GM21619 (cell line): ENCODE measurements around the gene KLHL4.
"Not testable (repeated sequence)": the region's sequence is repeated elsewhere in the genome, so short reads cannot be mapped to it uniquely, and the experiment has no call there.

Source experiments
- ATAC-seq: cut with Tn5 transposase; IDR thresholded peaks from one replicate; pipeline ENCODE4 v1.9.1; 2021; ENCODE audit not compliant: unreplicated experiment

KLHL4 gene

DNA sequence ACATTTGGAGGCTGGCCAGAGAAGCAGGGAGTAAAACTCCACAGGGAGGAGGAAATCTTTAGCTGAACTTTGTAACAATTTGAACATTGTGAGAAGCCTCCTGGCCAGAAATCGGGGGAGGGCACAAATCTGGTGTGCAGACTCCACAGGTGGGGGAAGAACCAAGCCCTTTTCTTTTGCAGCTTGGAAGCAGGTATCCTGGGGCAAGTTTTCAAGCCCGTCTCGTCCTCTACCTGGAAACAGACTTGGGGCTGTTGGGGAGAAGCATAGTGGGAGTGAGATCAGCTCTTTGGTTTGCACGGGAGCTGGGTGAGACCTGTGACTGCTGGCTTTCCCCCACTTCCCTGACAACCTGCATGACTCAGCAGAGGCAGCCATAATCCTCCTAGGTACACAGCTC lies 123.8 kb downstream of the KLHL4 start:
- ATAC-seq, result not testable (repeated sequence)

DNA sequence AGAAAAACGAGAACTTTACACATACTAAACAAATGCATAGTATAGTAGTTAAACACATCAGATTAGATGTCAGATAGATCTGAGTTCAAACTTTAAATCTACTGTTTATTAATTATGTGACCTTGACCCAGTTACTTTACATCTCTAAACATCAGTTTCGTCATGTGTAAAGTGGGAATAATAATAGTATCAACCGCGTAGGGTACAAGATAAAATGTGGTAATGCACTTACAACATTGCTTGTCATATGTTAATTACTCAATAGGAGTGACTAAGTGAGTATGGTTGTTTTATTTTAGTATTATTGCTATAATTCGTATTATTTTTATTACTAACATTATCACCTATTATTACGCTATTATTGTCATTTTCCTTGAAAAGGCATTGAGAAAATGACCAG lies 144.2 kb downstream of the KLHL4 start:
- no peak for ATAC-seq

DNA sequence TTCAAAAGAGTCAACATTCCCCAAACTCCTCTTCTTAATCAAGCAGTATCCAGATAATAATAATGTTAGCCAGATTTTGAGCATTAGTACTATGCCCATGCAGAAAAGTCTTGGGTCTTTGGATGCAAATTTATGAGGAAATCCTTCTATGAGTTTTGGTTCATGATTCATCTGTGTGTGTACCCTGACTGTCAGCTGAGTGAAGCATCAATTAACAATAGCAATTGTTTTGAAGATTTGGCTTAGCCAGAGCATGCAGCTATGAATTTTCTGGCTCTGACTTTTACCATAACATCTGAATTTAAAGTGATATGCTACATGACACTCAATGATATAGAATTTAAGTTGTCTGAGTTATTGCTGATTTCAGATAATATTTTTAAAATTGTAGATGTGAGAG lies 145.8 kb downstream of the KLHL4 start:
- ATAC-seq, result no peak

DNA sequence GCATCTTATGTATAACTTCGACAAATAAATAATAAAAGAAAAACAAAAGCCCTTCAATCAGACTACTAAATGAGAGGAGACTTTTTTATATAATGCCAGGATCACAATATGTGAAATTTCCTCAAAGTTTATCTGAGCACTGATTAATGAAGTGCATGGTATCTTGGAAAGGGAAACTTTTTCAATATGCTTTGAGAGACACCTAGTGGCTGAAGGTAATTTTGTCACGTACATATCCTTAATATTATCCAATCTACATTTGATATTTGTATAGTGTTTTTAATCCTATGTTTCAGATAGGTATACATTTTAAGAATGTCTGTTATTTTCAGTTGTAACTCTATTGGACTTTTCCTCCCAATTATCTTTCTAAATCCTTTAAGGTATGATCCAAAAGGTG lies 146.8 kb downstream of the KLHL4 start:
- ATAC-seq, result no peak

DNA sequence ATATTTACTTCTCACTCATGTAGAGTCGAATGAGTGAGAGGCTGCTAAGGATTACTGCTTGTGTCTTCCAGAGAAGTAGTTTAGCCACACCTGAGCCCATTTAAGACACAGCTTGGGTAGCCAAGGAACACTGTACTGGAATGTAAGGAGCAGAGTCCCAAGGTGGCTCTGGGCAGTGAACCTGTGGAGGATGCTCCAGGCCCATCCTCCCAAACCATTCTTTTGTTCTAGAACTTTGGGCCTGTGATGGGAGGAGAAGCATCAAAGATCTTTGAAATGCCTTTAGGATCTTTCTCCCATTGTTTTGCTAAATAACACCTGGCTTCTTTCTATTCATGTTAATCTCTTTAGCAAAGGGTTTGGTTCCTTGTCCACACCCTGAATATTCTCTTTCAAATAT lies 162.2 kb downstream of the KLHL4 start:
- no peak for ATAC-seq

DNA sequence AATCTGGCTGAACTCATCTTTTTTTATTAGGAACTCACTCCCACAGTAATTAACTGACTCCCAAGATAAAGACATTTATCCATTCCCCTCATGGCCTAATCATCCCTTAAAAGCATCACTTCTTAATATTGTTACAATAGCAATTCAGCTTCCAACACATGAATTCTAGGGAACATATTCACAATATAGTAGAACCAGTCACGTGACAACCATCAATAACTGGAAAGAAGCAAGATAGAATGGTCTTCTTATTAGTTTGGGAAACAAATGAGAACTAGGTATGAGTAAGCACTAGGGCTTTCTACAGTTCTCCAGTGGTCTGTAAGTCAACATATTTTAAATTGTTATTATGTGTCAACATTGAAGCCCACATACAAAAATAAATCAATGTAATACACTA lies 170.1 kb downstream of the KLHL4 start:
- no peak for ATAC-seq

DNA sequence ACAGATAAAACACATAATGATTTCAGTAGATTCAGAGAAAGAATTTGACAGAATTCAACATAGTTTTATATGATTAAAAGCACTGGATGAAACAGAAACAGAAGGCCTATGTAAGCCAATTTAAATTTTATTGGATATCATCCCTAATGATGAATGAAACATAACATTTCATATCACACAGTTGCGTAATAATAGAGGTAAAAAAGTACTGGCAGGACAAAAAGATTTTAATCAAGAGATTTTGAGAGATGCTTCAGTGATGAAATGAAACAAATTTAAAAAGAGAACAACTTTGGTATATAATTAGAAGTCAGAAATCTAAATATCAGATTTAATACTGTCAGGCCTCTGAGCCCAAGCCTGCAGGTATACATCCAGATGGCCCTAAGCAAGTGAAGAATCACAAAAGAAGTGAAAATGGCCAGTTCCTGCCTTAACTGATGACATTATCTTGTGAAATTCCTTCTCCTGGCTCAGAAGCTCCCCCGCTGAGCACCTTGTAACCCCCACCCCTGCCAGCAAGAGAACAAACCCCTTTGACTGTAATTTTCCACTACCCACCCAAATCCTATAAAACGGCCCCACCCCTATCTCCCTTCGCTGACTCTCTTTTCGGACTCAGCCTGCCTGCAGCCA lies 170.6 kb downstream of the KLHL4 start:
- ATAC-seq, result not testable (repeated sequence)

DNA sequence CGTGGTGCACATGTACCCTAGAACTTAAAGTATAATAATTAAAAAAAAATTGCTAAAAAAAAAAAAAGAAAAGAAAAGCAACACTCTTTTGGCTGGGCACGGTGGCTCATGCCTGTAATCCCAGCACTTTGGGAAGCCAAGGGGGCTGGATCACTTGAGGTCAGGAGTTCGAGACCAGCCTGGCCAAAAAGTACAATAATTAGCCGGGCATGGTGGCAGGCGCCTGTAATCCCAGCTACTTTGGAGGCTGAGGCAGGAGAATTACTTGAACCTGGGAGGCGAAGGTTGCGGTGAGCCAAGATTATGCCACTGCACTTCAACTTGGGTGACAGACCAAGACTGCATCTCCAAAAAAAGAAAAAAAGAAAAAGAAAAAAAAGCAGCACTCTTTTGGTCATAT lies 171.6 kb downstream of the KLHL4 start:
- ATAC-seq, result not testable (repeated sequence)

DNA sequence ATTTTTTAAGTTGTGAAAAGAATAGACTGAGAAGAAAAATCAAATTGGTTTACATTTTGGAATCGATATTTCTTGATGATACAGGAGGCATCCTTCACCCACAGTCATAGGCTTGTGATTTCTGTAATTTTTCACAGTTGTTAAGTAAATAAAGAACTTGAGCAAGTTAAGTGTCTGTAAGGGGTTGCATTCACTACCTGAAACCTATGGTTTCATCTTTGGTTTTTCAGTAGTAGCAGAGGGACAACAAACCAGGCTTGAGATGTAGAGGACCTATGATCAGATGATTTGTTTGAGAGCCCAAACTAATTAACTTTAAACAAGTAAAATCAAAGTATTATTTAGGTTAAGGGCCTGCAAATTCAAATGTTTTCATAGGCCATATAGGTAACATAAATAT lies 175.6 kb downstream of the KLHL4 start:
- ATAC-seq, result no peak

DNA sequence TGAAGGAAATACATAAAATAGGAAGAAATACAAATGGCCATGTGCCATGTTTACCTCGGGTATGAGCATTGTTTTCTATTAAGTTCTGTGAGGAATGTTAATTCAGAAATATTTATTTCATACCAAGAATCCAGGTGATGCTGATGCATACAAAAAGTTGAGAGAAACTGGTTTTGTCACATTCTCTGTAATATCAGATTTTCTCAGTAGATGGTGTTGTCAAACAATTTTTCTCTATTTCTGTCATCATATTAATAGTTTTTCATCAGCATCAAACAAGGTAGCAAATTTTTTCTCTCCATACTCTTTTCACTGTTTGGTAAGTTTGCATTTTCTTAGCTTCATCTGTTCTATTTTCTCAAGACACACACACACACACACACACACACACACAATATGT lies 179.8 kb downstream of the KLHL4 start:
- no peak for ATAC-seq

DNA sequence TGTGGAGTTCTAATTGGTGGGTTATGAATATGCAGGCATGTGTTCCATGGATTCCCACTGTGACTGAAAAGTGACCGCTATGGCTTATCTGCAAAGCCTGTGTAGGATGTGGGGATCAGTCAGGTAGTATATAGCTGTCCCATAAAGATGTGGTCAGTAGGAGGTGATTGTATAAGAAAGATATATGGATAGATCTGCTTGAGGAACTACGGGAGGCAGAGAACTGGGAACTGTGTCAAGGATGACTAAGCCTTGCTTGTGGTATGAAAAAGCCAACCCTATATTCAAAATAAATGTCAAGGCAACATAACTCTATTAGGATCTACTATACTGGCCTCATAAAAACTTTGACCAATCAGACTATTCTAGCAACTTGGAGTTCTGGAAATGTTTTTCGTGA lies 185.2 kb downstream of the KLHL4 start:
- ATAC-seq, result no peak

DNA sequence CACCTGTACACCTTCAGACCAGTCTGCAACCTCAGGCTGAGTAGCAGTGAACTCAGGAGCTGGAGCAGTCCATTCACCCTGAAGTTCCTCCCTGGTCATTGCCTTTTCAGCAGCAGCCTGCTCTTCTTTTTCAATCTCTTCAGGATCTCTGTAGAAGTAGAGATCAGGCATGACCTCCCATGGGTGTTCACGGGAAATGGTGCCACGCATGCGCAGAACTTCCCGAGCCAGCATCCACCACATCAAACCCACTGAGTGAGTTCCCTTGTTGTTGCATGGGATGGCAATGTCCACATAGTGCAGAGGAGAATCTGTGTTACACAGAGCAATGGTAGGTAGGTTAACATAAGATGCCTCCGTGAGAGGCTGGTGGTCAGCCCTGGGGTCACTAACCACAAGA lies 185.9 kb downstream of the KLHL4 start:
- not testable (repeated sequence) for ATAC-seq

DNA sequence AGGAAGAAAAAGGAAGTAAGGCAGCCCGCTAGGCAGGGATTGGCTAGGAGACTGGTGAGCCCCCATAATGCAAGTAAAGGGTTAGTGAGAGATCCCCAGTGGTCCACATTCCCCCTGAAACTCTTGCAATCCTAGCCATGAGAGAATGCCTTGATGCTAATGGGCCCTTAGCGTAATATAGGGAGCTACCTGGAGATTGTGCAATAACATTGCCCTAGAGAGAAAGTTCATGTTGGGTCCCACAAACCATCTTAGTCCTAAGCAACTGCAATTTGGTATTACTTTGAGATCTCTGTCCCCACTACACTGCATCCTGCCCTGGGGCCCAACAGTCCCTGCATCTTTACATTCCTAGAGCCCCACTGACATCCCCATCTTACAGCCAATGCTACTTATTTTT lies 188.5 kb downstream of the KLHL4 start:
- no peak for ATAC-seq

DNA sequence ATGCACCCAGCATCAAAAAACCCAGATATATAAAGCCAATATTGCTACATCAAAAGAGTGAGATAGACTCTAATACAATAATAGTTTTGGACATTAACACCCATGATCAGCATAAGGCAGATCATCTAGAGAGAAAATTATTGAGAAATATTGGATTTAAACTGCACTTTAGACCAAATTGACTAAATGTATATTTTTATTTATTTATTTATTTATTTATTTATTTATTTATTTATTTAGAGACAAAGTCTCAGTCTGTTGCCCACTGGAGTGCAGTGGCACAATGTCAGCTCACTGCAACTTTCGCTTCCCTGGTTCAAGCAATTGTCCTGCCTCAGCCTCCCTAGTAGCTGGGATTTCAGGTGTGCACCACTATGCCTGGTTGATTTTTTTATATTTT lies 193.0 kb downstream of the KLHL4 start:
- no peak for ATAC-seq
